Measurements from ENCODE around the gene APRT. TPM values are rescaled to one million over a fixed set of nuclear protein-coding genes. Genes with fewer than 3 reads are reported as not detected.
A peak's percentile ranks its signal among the peaks of the same experiment; 100 is the strongest.

The APRT gene
- total and polyA plus RNA-seq, 2 of the 4 experiments (the other 2 are of a cell fraction) = 40.5 to 157 TPM

DNA sequence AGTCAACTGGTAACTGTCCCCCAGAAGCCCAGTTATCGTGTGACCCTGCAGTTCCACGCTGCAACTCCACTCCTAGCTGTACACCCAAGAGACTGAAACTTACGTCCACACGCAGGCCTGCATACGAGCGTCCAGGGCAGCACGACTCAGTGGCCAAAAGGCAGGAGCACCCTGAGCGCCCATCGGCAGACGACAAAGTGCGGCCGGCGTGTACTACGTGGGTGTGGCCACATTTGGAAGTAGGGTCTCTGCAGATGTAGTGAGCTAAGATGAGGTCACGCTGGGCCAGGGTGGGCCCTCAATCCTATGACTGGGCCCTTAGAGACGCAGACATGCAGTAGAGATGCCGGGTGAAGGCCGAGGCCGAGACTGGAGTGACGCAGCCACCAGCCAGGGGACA, 31.5 kb upstream of the APRT start:
- BruUV-seq (replicated peaks) = no TSS peak
- Histone ChIP-seq H2BK20ac (ENCODE audit: low read depth, low read length) (no peak overlapping the region), H2AK5ac (ENCODE audit: low read depth, low read length) (no peak overlapping the region), H4K91ac (ENCODE audit: insufficient read depth, low read depth, low read length) (no peak overlapping the region), H3K27ac (ENCODE audit: insufficient read depth, low read length) (no peak overlapping the region), H4K20me1 (ENCODE audit: insufficient read depth, low read length) (0 out of 2 replicates have a peak, but pooled peaks cover 3% of the 10 kb centered on the region), H3K79me1 (ENCODE audit: low read depth in 1 of 2, low read length in 2 of 2) (peaks cover 4 to 16% of the 10 kb centered on the region in 2 experiments; a peak in 2 of 4 replicates), H2BK15ac (ENCODE audit: low read depth, low read length) (no peak overlapping the region), H3K9ac (ENCODE audit: low read depth, low read length) (no peak overlapping the region), H4K8ac (ENCODE audit: low read depth in 2 of 2, low read length in 2 of 2) (no peak overlapping the region), H3K4ac (ENCODE audit: low read depth, low read length) (no peak overlapping the region), H2AK9ac (replicated peaks; ENCODE audit: low read depth, low read length, poor library complexity) (no peak overlapping the region), H2BK120ac (ENCODE audit: low read depth, low read length) (no peak overlapping the region), H3K9me1 (ENCODE audit: insufficient read depth, low read length) (no peaks in the 10 kb centered on the region), H3K14ac (replicated peaks; ENCODE audit: low read depth, low read length) (no peak overlapping the region), H2AFZ (replicated peaks; ENCODE audit: low read length, poor library complexity) (peak overlapping the region; percentile 33), H3K27me3 (ENCODE audit: control insufficient read depth, insufficient read depth, low read length) (no peaks in the 10 kb centered on the region), H3K4me3 (ENCODE audit: insufficient read depth, low read depth, low read length) (no peak overlapping the region), H3K18ac (ENCODE audit: low read depth, low read length) (no peak overlapping the region), H3K36me3 (ENCODE audit: control insufficient read depth, insufficient read depth, low read length) (peaks cover 31% of the 10 kb centered on the region), H4K5ac (ENCODE audit: low read depth, low read length) (no peak overlapping the region), H3K4me2 (ENCODE audit: low read depth, low read length) (no peak overlapping the region), H3K56ac (ENCODE audit: extremely low read depth, insufficient read depth, low read length) (no peak overlapping the region), H3K9me3 (ENCODE audit: control insufficient read depth, insufficient read depth, low read length) (no peaks in the 10 kb centered on the region), H2BK5ac (ENCODE audit: low read depth, low read length, poor library complexity, severe bottlenecking) (no peak overlapping the region), H3K4me1 (ENCODE audit: control insufficient read depth, insufficient read depth, low read length) (peaks cover 3% of the 10 kb centered on the region; the same call in 1 of the 2 replicates), H3K23ac (ENCODE audit: low read depth, low read length) (no peak overlapping the region)
- ATAC-seq (ENCODE audit: low read depth) (no peak), DNase-seq (no peak)
- in situ Hi-C loops (cut with MboI; ENCODE audit: low sequenced_read_pairs) (no loop called here), dilution Hi-C loops (cut with HindIII; ENCODE audit: low sequenced_read_pairs, unreplicated experiment) (no loop called here), intact Hi-C loops (cut with micrococcal nuclease) (no loop called here)
- no peak for TF ChIP-seq RFX5 (IDR thresholded peaks at IDR 0.05; ENCODE audit: low read depth, low read length)
- no peak for TF ChIP-seq RAD21 (IDR thresholded peaks at IDR 0.05; ENCODE audit: low read length)
- no peak for TF ChIP-seq POLR2A (IDR thresholded peaks at IDR 0.05; ENCODE audit: low read depth, low read length)
- TF ChIP-seq RCOR1 (IDR thresholded peaks at IDR 0.05; ENCODE audit: insufficient replicate concordance, low read length) = no peak
- TF ChIP-seq BHLHE40 (IDR thresholded peaks at IDR 0.05; ENCODE audit: low read depth, low read length) = no peak
- TF ChIP-seq MAZ (IDR thresholded peaks at IDR 0.05; ENCODE audit: borderline replicate concordance, low read depth, low read length) = no peak
- TF ChIP-seq, protein P1, sequence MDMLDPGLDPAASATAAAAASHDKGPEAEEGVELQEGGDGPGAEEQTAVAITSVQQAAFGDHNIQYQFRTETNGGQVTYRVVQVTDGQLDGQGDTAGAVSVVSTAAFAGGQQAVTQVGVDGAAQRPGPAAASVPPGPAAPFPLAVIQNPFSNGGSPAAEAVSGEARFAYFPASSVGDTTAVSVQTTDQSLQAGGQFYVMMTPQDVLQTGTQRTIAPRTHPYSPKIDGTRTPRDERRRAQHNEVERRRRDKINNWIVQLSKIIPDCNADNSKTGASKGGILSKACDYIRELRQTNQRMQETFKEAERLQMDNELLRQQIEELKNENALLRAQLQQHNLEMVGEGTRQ (IDR thresholded peaks at IDR 0.05; ENCODE audit: low read depth, low read length) = no peak
- no peak for TF ChIP-seq MXI1 (IDR thresholded peaks at IDR 0.05; ENCODE audit: borderline replicate concordance, low read depth, low read length)
- no peak for TF ChIP-seq CHD1 (IDR thresholded peaks at IDR 0.05; ENCODE audit: low read depth, low read length)
- CTCF ChIA-PET = no interaction called here
- POLR2A ChIA-PET (ENCODE audit: unreplicated experiment) = no interaction called here
- 91% methylated on average over 13 of the region's 20 CpGs; no CpG with 5 or more reads in 1 of the 2 experiments for WGBS, 2 experiments (ENCODE audit: extremely low coverage in 2 of 2, insufficient read length in 1 of 2)

Data from IMR-90 (cell line).